Brain microvascular endothelial cell (primary cell): ENCODE results near the gene KIF1A.
A peak's percentile ranks its signal among the peaks of the same experiment; 100 is the strongest.

ENCODE experiments used
- DNase-seq: peaks from one replicate; pipeline ENCODE4 v3.0.0-alpha.2; 2020
- H3K27ac ChIP-seq: fragments of 250-450 bp; sonication (Bioruptor Pico); 2 replicates; pipeline ENCODE4 v1.5.1; 2020; ENCODE audit warnings: mild to moderate bottlenecking, moderate library complexity
- H3K27me3 ChIP-seq: fragments of 250-450 bp; sonication (Bioruptor Pico); replicated peaks from 2 replicates; pipeline ENCODE4 v1.5.1; 2020; ENCODE audit warnings: mild to moderate bottlenecking
- H3K36me3 ChIP-seq: fragments of 250-450 bp; sonication (Bioruptor Pico); replicated peaks from 2 replicates; pipeline ENCODE4 v1.5.1; 2020; ENCODE audit warnings: mild to moderate bottlenecking
- H3K4me3 ChIP-seq: 2 replicates; pipeline ENCODE4 v1.5.1; 2011; ENCODE audit warnings: low read depth, mild to moderate bottlenecking, control low read depth, low read length, moderate library complexity
- CTCF ChIP-seq: IDR thresholded peaks from 2 replicates; pipeline ENCODE4 v1.5.1; 2011; ENCODE audit warnings: low read depth, mild to moderate bottlenecking, moderate library complexity, low read length, control low read depth, inconsistent platforms; ENCODE audit errors: missing control alignments
- in situ Hi-C: cut with HindIII; loops from 2 replicates; pipeline ENCODE4 v1.10.0; 2017; ENCODE audit warnings: low sequenced_read_pairs, low pct_ligation_motif_present

Gene KIF1A

GRCh38 chr2:240725266-240725665, 94.8 kb downstream of the KIF1A start:
- no peak for DNase-seq
- Histone ChIP-seq H3K36me3 (no peaks in the 10 kb centered on the region), H3K27me3 (no peaks in the 10 kb centered on the region), H3K27ac (no peak overlapping the region), H3K4me3 (no peak overlapping the region)
- TF ChIP-seq CTCF, result no peak
- in situ Hi-C loops, result no loop called here

- Histone ChIP-seq H3K27ac (no peak overlapping the region), H3K36me3 (no peaks in the 10 kb centered on the region), H3K27me3 (no peaks in the 10 kb centered on the region), H3K4me3 (no peak overlapping the region)
- DNase-seq, result no peak
- in situ Hi-C loops, result no loop called here
- no peak for TF ChIP-seq CTCF
Observed at GRCh38 chr2:240724431-240724830, 95.6 kb downstream of the KIF1A start.

GRCh38 chr2:240723851-240724250, 96.2 kb downstream of the KIF1A start:
- TF ChIP-seq CTCF, result no peak
- in situ Hi-C loops, result no loop called here
- Histone ChIP-seq H3K27me3 (no peaks in the 10 kb centered on the region), H3K27ac (no peak overlapping the region), H3K36me3 (no peaks in the 10 kb centered on the region), H3K4me3 (no peak overlapping the region)
- no peak for DNase-seq

- in situ Hi-C loops, result no loop called here
Observed at GRCh38 chr2:240722796-240723735, 97.0 kb downstream of the KIF1A start.

GRCh38 chr2:240722376-240722775, 97.6 kb downstream of the KIF1A start:
- Histone ChIP-seq H3K4me3 (no peak overlapping the region), H3K36me3 (no peaks in the 10 kb centered on the region)

More at GRCh38 chr2:240722796-240723735, 97.0 kb downstream of the KIF1A start:
- peak; percentile 31 for TF ChIP-seq CTCF
- Histone ChIP-seq H3K27ac (no peak overlapping the region), H3K36me3 (no peaks in the 10 kb centered on the region), H3K27me3 (no peaks in the 10 kb centered on the region), H3K4me3 (no peak overlapping the region)
- DNase-seq, result no peak

More at GRCh38 chr2:240722376-240722775, 97.6 kb downstream of the KIF1A start:
- Histone ChIP-seq H3K27me3 (no peaks in the 10 kb centered on the region), H3K27ac (no peak overlapping the region)
- in situ Hi-C loops, result no loop called here
- no peak for TF ChIP-seq CTCF
- no peak for DNase-seq
